HS-27A (cell line): ENCODE data around the gene SLC35B1.
"Not testable (repeated sequence)": the region's sequence is repeated elsewhere in the genome, so short reads cannot be mapped to it uniquely, and the experiment has no call there.

ENCODE experiments used
- DNase-seq: peaks from one replicate; pipeline ENCODE4 v3.0.0-alpha.2; 2012; ENCODE audit warnings: low read depth, missing footprints

SLC35B1 gene

GRCh38 chr17:49699966-49700575, 7.7 kb downstream of the SLC35B1 start:
- no peak for DNase-seq

- DNase-seq = no peak
Observed at GRCh38 chr17:49698005-49698404, 9.8 kb downstream of the SLC35B1 start.

- DNase-seq = no peak
Observed at GRCh38 chr17:49696233-49696761, 11.5 kb downstream of the SLC35B1 start.

GRCh38 chr17:49695698-49696232, 12.0 kb downstream of the SLC35B1 start:
- no peak for DNase-seq

GRCh38 chr17:49694847-49695697, 12.7 kb downstream of the SLC35B1 start:
- DNase-seq = no peak

- DNase-seq = no peak
Observed at GRCh38 chr17:49692751-49693150, 15.0 kb downstream of the SLC35B1 start.

GRCh38 chr17:49691677-49692191, 16.0 kb downstream of the SLC35B1 start:
- DNase-seq = no peak

GRCh38 chr17:49691086-49691676, 16.6 kb downstream of the SLC35B1 start:
- no peak for DNase-seq

GRCh38 chr17:49690256-49690655, 17.5 kb downstream of the SLC35B1 start:
- no peak for DNase-seq

GRCh38 chr17:49688848-49689247, 18.9 kb downstream of the SLC35B1 start:
- DNase-seq = no peak

GRCh38 chr17:49687878-49688491, 19.8 kb downstream of the SLC35B1 start:
- no peak for DNase-seq

GRCh38 chr17:49681106-49681979, 26.4 kb downstream of the SLC35B1 start:
- no peak for DNase-seq

- DNase-seq = no peak
Observed at GRCh38 chr17:49680314-49680713, 27.4 kb downstream of the SLC35B1 start.

- peak; percentile 97 for DNase-seq
Observed at GRCh38 chr17:49677933-49678847, 29.6 kb downstream of the SLC35B1 start, which contains the start of gene SPOP. TSS of gene SPOP (minus strand) at chr17:49678097. CDS start at chr17:49622810, 55,287 bp downstream.

GRCh38 chr17:49677134-49677932, 30.4 kb downstream of the SLC35B1 start:
- peak; percentile 79 for DNase-seq

GRCh38 chr17:49676276-49676868, 31.4 kb downstream of the SLC35B1 start:
- DNase-seq = no peak

GRCh38 chr17:49674507-49674906, 33.3 kb downstream of the SLC35B1 start:
- DNase-seq = no peak

- DNase-seq = not testable (repeated sequence)
Observed at GRCh38 chr17:49673679-49674078, 34.1 kb downstream of the SLC35B1 start.
